Activated CD4-positive, CD25-positive, alpha-beta regulatory T cell treated with anti-CD3 and anti-CD28 coated beads, Interleukin-2, amount 50 U/mL, for 24 hours (primary cell): ENCODE results near the gene NGFR.

ENCODE experiments used
- ATAC-seq, 2 donors: fragments of 150-1000 bp; cut with Tn5 transposase; one replicate each; pipeline ENCODE4 v1.10.0; 2021; ENCODE audit warnings: mild to moderate bottlenecking in 1 of 2, moderate library complexity in 1 of 2

The NGFR gene

DNA sequence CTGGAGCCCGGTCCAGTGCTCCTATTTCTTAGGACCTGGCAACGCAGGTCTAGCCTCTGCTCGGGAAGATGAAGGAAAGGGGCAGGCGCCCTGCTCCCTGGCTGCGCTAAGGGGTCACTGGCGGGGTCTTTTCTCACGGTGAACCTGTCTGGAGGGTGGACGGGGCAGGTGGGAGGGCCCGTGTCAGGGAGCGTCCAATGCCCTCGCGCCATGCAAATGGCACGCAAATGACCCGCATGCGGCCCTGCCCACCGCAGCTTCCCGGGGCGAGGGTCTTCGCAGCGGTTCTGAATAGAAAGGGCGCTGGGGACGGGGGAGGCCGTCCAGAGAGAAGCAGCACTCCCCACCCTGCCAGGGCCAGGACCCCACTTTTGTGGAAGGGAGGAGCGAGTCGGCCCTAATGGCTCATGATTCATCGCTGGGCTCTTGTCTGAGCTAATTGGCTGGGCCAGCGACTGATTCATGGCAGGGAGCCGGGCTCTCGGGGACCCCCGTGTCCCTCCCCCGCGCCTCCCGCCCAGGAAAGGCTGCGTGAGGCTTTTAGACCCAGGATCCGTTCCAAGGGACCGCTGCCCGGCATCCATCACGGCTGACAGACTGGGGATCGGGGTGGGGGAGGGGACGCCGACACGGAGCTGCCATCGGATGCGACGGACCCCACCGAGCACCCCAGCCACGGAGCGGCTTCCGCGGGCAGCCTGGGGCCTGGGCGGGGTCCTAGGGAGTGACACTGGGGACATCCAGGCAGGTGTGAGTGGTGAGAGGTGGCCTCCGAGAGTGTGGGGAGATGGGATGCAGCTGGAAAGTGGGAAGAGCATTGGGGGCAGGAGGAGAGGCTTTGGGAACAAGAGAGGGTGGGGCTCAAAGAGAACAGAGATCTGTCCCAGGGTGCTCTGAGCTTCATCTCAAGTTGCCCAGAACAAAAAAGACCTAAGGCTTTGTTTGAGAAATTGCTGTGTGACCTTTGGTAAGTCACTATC, 25.0 kb upstream of the NGFR start:
- no peak for ATAC-seq

DNA sequence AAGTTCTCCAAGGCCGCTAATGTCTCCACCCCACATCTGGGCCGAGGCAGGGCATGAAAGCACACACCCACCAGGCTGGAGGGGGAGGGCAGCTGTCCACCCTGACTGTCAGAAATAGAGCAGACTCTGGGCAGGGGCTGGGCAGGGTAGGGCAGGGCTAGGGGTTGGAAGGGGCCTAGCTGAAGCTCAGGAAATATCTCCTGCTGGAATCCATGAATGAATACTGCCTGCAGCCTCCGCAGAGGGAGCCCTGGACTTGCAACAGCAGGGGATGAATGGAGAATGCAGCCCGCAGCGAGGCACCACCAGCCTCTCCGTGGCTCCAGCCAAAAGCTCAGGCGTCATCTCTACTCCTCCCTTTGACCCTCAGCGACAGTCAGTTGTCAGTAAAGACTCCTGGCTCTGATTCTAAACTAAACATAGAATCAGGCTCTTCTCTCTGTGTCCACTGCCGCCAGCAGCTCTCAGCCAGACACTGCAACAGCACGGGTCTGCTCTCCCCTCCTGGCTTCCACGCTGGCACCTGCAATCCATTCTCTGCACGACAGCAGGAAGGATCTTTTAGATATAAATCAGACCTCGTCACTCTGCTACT, 23.9 kb upstream of the NGFR start:
- no peak for ATAC-seq

DNA sequence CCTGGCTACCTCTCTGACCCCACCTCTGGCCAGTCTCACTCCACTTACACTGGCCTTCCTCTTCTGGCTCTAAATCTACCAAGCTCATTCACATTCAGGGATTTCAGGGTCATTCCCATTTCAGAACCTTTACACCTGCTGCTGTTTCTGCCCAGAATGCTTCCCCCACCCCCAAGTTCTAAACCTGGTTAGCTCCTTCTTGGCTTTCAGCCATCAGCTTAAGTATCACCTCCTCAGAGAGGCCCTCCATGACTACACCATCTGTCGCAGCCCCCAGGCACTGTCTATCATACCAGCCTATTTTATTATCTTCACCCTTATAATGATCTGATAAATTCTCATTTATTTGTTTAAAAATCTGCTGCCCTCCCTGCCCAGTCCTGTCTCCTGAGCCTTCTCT, 23.3 kb upstream of the NGFR start:
- no peak for ATAC-seq

DNA sequence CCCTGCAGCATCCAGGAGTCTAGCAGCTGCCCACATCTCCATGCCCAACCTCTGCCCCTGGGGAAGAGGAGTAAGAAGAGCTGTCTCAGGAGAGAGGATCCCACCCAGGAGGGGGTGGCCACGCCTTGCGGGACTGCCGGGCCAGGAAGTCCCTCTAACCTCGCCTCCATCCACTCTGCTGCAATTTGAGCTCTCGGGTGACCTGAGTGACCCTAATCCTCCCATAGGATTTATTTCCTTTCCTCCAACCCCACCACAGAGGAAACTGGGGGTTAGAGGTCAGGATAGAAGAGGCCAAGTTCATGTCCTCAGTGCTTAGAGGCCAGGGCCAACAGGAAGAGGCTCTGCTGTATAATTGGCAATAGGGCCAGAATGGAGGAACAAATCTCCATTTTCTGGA, 22.6 kb upstream of the NGFR start:
- ATAC-seq = no peak

DNA sequence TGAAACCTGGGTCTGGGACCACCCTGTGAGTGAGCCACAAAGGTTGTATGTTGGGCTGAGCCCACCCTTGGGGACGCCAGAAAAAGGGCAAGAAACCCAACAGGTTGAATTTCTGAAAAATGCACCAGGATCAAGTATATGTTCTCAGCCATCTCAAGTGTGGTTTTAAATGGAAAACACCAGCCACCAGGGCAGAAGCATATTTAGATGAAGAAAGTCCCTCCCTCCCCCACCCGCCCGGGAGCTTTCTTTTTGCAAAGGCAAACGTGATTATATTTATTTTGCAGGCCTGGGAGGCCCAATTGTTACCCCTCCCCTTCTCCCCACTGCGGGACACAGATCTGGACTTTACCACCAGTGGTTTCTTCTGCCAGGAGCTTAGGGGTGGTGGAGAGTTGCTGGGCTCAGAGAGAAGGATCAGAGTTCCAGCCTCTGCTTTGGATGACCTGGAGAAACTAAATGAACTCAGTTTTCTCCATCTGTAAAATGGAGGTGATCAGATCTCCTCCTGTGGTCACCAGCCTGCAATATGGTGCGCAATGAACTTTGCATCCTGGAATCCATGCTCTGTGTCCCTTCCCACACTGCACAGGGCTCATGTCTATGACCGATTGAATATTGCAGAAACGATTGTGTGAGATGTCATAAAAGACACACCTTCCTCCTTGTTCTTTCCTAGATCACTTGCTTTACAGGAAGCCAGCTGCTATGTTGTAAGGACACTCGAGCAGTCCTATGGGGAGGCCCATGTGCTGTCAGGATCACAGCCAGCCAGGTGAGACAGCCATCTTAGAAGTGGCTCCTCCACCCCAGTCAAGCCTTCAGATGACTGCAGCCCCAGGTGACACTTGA, 21.0 kb upstream of the NGFR start:
- no peak for ATAC-seq

DNA sequence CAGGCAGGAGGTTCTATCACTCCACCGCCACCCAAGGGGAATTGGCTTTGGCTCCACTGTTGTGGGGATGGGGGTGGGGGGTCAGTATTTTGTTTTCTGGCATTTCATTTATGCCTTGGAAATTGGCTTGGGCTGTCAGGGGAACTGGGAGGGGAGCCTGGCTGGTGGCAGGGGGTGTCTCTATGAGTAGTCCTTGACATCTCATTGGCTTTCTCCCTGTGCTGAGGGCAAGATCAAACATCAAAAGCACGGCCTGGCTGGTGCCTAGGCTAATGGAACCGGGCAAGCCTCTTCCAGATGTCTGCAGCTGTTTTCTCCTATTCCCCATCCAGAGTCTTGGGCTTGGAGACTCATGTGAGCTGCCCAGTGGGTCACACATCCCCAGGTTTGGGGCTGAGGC, 17.4 kb upstream of the NGFR start:
- ATAC-seq = no peak

DNA sequence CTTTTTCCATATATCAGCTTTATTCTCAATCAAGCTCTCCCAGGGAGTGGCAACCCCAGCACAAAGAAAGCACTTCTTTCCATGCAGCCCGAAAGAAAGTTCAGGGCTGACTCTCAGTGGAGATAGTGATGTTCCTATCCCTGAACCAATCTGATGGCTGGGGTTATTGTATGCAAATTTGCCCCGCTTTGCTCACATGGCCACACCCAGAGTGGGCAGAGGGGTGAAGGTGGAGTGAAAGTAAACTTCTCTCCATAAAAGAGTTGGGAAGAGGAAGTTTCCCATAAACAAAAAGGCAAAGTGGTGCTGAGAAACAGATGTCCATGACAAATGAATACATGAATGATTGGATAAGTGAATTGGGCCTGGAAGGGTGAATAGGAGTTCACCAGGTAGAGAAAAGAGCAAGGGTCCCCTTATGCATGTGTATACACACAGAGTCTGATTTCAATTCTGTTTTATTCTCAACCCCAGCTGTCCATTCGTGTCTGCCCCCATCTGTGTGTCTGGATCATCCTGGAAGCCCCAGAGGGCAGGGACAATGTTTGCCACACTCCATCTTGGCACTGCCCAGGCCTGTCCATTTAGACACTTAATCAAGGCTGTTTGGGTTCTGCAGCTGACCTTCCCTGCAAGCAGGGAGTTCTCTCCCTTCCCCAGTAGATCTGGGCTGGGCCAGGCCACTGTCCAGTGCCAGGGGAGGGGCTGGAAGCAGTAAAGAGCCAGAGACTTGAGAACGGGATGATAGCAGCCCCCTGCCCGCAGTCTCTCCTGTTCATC, 14.1 kb upstream of the NGFR start:
- ATAC-seq = no peak

DNA sequence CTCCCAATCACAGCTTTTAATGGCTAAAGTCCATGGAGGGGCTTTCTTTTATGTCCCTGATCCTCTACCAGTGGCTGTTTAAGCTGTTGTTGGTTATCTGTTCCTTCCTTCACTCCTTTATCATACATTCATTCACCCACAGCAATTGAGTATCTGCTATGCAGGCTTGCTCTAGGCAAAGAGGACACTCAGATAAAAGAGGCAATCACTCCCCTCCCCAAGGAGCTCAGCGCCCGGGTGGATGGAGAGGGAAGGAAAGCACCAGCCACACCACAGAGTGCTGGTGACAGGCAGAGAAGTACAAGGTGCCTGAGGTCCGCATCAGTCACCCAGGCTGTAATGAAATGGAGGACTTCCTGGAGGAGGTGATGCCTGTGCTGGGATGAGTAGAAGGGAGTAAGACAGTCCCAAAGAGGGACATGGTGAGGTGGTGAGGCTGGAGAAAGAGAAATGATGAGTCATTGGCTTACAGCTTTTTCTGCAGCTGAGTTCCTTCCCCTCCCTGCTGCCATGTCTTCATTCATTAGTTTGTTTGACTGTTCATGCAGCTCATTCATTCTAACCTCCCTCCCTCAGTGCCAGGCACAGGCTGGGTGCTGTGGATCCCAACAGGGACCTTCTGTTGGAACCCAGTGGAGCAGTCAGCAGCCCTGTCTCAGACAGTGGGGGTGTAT, 12.8 kb upstream of the NGFR start:
- ATAC-seq = no peak

DNA sequence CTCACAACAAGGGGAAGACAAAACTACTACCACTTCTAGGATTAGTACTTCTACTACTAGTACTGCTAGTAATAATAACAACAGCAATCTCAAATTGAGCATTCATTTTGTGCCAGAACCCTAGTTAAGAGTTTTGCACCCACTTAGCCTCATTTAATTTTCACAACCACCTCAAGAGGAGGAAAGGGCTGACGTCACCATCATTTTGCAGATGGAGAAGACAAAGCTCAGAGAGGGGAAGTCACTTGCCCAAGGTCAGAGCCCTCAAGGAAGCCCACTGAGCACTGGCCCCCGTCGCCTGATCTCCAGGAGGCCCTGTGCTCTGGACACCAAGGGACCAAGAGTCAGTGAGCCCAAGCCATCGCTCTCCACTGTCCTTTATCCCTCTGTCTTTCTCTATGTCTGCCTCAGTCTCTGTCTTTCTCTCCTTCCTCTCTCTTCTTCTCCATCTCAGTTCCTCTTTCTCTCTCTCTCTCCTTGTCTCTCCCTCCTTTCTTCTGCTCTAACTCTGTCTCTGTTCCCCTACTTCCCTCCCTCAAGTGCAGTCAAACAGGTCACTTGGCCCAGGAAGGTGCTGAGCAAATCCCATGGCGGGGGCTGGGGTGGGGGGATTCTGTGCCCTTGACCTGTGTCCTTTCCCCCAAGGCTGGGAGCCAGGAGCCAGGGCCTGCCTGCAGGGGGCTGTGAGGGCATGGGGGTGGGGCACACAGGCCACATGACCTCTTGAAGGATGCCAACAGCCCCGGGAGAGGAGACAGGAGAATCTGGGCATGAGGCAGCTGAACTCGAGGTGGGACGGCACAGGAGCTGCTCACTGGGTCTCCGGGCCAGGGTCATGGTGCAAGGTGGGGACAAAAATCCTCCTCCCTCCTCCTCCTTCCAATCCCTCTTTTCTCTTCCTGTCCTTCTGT, 11.2 kb upstream of the NGFR start:
- ATAC-seq = no peak

DNA sequence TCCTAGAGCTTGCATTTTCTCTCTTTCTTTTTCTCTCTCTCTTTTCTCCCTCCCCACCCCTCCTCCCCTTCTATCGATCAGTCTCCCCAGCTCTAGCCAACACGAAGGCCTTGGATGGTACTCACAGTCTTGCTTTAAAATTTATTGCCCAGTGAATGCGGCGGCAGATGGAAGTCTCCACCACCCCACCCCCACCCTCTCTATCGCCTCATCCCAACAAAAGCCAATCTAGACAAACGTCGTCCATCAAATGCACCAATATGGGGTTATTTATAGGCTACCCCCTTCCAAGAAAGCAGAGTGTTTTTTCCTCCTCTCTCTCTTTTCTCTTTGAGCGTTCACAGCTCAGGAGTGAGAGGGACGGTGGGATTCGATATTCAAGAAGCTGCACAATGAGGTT, 10.5 kb upstream of the NGFR start:
- ATAC-seq = no peak

DNA sequence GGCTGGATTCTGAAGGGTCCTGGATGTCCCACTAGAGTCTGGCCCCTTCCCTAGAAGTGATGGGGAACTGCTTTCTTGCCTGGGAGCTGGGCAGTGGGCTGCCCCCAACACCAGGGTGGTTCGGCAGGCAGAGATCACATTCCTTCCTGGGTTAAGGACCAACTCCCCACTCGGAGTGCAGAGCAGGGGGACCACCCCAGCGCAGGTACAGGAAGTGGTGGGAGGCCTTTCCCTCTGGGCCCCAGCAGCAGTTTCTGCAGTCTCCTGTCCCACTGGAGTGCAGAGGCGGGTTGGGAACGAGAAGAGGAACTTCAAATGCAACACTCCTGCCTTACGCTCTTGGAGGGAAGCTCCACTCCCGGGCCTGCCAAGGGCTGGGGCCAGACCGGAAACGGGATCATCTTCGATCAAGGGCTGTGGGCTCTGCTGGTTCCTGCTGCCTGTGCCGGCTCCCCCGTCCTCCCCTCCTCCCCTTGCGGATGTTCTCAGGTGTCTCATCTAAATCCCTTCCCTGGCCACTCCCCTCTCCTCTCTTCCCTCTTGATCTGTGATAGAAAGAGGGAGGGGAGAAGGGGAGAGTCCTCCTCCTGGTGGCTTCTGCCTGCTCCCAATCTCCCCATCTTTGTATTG, 9.0 kb upstream of the NGFR start:
- no peak for ATAC-seq

DNA sequence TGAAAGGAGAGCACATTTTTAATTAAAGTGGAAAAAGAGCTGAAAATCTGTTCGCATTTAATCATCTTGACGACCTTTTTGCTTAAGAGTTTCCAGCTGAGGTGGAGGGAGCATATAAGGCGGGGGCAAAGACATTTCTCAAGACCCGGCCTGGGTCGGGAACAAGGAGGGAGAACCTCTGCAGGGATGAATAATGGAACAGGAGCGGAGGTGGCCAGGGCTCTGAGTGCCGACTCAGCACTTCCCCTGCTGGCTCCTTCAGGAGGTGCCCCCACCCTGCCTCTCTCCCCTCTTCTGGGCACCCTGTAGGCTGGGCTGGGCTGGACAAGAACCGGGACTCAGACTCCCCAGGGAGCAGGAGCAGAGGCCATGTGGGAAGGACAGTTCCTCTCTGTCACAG, 7.9 kb upstream of the NGFR start:
- no peak for ATAC-seq

DNA sequence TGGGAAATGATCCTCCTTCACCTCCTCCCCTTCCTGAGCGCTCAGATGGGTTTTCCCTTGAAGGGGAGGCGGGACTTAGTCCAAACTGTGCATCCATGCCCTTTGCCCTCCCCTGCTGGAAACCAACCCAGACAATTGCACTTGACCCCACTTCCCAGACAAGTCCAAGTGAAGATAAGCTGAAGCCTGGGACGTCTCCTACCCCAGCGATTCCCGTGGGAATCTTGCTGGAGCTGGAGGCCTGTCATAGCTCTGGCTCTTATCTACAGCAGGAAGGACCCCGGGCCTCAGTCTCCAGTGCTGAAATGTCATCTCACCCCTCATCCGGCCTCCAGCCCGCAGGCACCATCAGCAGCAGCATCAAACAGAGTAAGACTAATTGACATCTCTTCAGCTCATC, 6.5 kb upstream of the NGFR start:
- no peak for ATAC-seq

DNA sequence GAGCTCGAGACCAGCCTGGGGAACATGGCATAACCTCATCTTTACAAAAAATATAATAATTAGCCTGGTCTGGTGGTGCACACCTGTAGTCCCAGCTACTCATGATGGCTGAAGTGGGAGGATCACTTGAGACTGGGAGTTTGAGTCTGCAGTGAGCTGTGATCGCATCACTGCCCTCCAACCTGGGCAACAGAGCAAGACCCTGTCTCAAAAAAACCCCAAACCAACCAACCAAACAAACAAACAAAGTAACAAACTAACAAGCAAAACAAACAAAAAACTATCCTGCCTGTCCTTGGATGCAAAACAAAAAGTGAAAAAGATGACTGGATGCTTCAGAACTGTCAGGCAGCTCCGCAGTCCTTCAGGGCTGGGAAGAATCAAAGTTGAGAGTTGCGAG, 5.7 kb upstream of the NGFR start:
- no peak for ATAC-seq

DNA sequence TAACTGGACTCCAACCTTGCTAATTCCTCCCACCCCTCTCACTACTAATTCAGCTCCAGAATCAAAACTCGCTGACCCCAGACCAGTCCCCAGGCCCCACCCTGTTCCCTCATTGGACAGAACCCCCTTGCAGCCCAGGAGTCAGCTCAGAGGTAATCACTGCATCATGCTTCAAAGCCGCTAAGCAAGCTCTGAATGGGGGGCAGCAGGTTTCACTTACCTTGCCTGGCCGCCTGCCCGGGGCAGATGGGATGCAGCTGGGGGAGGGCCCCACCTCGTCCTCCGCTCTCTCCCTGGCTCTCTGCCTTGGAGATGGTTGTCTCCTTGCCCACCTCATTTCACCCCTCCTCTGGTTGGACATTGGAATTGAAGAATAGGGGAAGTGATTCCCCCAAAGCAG, 4.8 kb upstream of the NGFR start:
- ATAC-seq = no peak

DNA sequence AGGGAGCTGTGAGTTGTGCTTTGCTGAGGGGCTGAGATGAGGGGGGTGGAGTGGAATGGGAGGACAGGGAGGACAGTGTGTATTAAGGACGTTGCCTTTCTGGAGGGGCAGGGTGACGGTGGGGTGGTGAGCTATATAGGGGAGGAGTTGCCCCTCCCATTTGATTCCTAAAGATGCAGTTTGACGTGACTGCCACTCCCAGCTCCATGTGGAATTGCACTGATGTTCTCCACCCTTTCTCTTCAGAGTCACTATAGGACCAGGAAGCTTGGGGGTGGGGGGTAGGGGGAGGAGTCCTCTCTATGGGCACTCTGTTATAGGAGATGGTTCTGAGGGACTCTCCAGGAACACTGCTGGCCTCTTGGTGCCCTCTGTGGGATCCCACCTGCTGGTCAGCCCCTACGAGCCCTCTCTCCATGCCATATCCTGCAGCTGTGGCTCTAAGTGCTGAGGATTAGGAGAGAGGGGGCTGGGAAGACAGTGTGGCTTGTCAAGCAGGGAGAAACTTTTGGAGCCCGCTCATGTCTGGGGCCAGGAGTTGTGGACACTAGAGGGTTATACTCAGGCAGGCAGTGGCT, 3.8 kb upstream of the NGFR start:
- ATAC-seq = no peak

DNA sequence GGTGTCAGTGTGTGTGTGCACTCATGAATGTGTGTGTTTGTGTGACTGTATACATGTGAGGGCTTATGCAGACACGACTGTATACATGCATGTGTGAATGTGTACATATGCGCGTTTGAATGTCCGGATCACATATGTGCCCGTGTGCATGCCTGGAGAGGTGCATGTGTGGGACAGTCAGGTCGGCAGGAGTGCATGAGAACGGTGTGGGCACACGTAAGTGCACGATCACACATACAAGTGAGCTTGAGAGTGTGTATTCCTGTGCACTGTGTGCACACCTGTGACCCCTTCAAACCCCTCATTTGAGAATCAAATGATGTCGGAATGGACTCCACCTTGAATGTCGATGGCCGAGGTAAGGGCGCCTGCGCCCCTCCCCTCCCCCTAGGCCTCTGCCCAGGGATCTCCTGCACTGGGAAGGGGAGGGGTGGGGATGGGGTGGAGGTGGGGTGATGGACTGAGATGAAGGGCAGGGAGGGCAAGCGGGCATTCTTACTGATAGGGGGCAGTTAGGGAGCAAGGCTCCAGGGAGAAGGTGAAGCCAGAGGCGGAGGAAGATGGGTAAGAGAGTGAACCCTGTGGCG, 601 bp upstream of the NGFR start:
- ATAC-seq = no peak

DNA sequence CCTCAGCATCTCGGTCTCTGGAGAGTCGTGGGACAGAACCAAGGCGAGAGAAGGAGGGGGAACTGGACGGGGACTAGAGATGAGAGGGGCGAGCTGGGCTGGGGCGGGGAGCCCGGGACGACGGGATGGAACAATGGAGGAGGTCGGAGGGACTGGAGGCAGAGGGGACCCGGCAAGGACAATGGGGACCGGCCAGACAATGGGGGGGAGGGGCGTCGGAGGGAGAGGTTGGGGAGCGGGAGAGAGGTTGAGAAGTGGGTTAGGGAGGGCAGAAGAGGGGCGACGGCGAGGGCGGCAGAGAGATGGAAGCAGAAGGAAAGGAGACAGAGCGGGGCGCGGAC, 719 bp downstream of the NGFR start:
- ATAC-seq = no peak

DNA sequence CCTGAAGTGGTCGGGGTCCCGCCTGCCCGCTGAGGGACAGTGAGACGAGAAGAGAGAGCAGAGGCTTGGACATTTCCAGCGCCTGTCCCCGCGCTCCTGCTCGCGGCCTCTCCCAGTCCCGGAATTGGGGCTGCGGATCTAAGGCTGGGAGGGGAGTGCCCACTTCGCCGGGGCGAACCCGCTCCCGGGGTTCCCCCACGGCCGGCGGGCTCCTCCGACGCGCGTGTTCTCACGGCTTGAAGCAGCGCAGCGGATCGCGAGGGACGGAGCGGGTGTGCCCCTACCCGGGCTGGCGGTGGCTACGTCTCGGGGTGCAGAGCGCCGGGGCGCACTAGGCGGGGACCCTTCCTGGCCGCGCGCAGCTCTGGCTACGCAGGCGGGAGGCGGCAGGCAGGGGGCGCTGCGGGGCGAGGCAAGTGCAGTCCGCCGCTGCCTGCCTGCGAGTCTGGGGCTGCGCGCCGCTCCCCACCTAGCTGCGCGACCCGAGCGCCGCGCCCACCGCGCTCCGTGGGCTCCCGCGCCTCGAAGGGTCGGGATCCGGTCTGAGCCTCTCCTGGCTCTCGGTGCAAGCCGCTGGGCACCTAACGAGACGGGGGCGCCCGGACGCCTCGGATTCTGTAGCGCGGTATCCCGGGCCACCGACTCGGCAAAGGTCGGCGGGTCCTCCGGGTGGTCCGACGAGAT, 1.2 kb downstream of the NGFR start:
- ATAC-seq = peak; percentile 84

DNA sequence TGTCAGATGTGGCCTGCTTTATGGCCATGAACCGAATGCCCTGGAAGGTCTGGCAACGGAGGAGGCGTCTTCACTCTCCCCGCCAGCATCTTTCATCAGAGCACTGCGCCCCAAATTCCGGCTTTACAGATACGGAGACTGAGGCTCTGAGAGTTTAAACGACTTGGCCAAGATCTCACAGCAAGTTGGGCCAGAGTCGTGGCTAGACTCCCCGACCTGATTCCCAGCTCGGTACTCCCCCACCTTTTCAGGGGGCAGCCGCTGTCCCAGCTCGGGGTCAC, 1.7 kb downstream of the NGFR start:
- ATAC-seq = no peak
